SK-N-SH treated with all-trans-retinoic acid at 6 μM for 48 hours (cell line): ENCODE measurements around the gene BTG1.

Source experiments
- ATAC-seq: fragments of 200-7000 bp; cut with Tn5 transposase; 3 replicates; pipeline ENCODE4 v1.9.1; 2020; ENCODE audit warnings: mild to moderate bottlenecking, moderate library complexity
- ARNTL ChIP-seq: fragments of 450-650 bp; formaldehyde crosslinking; IDR thresholded peaks from 2 replicates; pipeline ENCODE4 v1.5.0; 2020; ENCODE audit warnings: low read depth, mild to moderate bottlenecking, moderate library complexity, borderline replicate concordance
- BACH2 ChIP-seq: fragments of 250-450 bp; sonication (Bioruptor Pico); IDR thresholded peaks from 2 replicates; pipeline ENCODE4 v1.9.0; 2021; ENCODE audit warnings: mild to moderate bottlenecking, borderline replicate concordance
- CSDC2 ChIP-seq: fragments of 250-450 bp; sonication (Bioruptor Pico); IDR thresholded peaks from 2 replicates; pipeline ENCODE4 v1.5.0; 2020; ENCODE audit warnings: mild to moderate bottlenecking, moderate library complexity
- ESRRG ChIP-seq: fragments of 250-450 bp; sonication (Bioruptor Pico); IDR thresholded peaks from 2 replicates; pipeline ENCODE4 v1.6.1; 2021; ENCODE audit warnings: mild to moderate bottlenecking
- ISL1 ChIP-seq: fragments of 250-450 bp; sonication (Bioruptor Pico); IDR thresholded peaks from 2 replicates; pipeline ENCODE4 v2.1.2; 2022; ENCODE audit warnings: mild to moderate bottlenecking, moderate library complexity
- RARB ChIP-seq: fragments of 250-450 bp; sonication (Bioruptor Pico); IDR thresholded peaks from 2 replicates; pipeline ENCODE4 v1.8.0; 2021; ENCODE audit warnings: mild to moderate bottlenecking, moderate library complexity
- TCF4 ChIP-seq: fragments of 250-450 bp; sonication (Bioruptor Pico); IDR thresholded peaks from 2 replicates; pipeline ENCODE4 v1.8.0; 2021; ENCODE audit warnings: mild to moderate bottlenecking, moderate library complexity, borderline replicate concordance
- TOX ChIP-seq: fragments of 250-450 bp; sonication (Bioruptor Pico); IDR thresholded peaks from 2 replicates; pipeline ENCODE4 v1.8.0; 2021; ENCODE audit warnings: mild to moderate bottlenecking, moderate library complexity, borderline replicate concordance
- ZC3H10 ChIP-seq: fragments of 250-450 bp; sonication (Bioruptor Pico); IDR thresholded peaks from 2 replicates; pipeline ENCODE4 v1.5.1; 2021; ENCODE audit warnings: mild to moderate bottlenecking, moderate library complexity
- ZFP3 ChIP-seq: fragments of 250-450 bp; sonication (Bioruptor Pico); IDR thresholded peaks from 2 replicates; pipeline ENCODE4 v1.5.0; 2020; ENCODE audit warnings: mild to moderate bottlenecking, moderate library complexity
- ZFP30 ChIP-seq: fragments of 450-650 bp; formaldehyde crosslinking; IDR thresholded peaks from 2 replicates; pipeline ENCODE4 v1.5.0; 2022; ENCODE audit warnings: mild to moderate bottlenecking, moderate library complexity
- ZNF565 ChIP-seq: fragments of 450-650 bp; formaldehyde crosslinking; conservative IDR thresholded peaks from 2 replicates; pipeline ENCODE4 v1.5.0; 2020; ENCODE audit warnings: low read depth, mild to moderate bottlenecking, moderate library complexity
- ZNF70 ChIP-seq: fragments of 450-650 bp; formaldehyde crosslinking; IDR thresholded peaks from 2 replicates; pipeline ENCODE4 v1.5.0; 2020; ENCODE audit warnings: mild to moderate bottlenecking, moderate library complexity
- ZNF8 ChIP-seq: fragments of 450-650 bp; formaldehyde crosslinking; IDR thresholded peaks from 2 replicates; pipeline ENCODE4 v1.5.0; 2020; ENCODE audit warnings: mild to moderate bottlenecking, moderate library complexity
- TF ChIP-seq, protein P1 (sequence below): fragments of 250-450 bp; sonication (Bioruptor Pico); IDR thresholded peaks from 2 replicates; pipeline ENCODE4 v1.5.1; 2021; ENCODE audit warnings: mild to moderate bottlenecking, moderate library complexity
- TF ChIP-seq, protein P2 (sequence below): fragments of 250-450 bp; sonication (Bioruptor Pico); IDR thresholded peaks from 2 replicates; pipeline ENCODE4 v1.5.0; 2020; ENCODE audit warnings: mild to moderate bottlenecking, moderate library complexity
- TF ChIP-seq, protein P3 (sequence below): fragments of 250-450 bp; sonication (Bioruptor Pico); IDR thresholded peaks from 2 replicates; pipeline ENCODE4 v1.8.0; 2021; ENCODE audit warnings: low read depth, mild to moderate bottlenecking, moderate library complexity, borderline replicate concordance

Gene BTG1

DNA sequence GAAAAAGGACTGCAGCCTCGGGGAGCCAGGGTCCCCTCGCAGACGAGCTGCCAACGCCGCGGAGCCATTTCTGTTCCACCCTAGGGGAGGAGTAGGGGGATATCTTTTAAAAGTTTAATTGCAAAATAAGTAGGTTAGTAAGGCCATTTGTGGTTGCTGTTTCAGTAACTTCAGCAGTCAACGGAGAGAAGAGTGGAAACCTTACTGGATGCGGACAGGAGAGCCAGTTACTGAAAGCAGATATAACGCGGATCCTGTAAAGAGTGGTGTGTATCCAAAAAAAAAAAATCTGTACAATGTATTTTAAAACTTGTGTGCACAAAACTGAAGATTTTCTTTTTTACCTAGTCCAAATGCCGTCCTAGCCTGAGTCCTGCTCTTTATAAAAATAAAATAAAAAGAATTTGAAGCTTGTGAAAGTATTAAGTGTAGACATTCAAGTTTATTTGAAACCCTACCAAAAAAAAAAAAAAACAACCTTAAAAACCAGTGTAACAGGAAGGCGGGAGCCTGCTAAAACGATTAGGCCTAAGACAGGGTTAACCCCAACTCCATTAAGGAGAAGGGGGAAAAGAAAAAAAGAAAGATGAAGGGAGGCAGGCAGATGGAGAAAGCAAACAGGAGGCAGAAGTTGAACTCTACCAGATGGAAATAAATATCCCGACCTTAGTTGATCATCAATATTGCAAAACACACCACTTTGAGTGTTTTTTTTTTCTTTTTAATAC, 1.0 kb upstream of the BTG1 start:
- TF ChIP-seq, protein P1, sequence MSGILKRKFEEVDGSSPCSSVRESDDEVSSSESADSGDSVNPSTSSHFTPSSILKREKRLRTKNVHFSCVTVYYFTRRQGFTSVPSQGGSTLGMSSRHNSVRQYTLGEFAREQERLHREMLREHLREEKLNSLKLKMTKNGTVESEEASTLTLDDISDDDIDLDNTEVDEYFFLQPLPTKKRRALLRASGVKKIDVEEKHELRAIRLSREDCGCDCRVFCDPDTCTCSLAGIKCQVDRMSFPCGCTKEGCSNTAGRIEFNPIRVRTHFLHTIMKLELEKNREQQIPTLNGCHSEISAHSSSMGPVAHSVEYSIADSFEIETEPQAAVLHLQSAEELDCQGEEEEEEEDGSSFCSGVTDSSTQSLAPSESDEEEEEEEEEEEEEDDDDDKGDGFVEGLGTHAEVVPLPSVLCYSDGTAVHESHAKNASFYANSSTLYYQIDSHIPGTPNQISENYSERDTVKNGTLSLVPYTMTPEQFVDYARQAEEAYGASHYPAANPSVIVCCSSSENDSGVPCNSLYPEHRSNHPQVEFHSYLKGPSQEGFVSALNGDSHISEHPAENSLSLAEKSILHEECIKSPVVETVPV (CRISPR knock-in tag), result no peak
- no peak for TF ChIP-seq ZNF565 (CRISPR knock-in tag)
- TF ChIP-seq, protein P2, sequence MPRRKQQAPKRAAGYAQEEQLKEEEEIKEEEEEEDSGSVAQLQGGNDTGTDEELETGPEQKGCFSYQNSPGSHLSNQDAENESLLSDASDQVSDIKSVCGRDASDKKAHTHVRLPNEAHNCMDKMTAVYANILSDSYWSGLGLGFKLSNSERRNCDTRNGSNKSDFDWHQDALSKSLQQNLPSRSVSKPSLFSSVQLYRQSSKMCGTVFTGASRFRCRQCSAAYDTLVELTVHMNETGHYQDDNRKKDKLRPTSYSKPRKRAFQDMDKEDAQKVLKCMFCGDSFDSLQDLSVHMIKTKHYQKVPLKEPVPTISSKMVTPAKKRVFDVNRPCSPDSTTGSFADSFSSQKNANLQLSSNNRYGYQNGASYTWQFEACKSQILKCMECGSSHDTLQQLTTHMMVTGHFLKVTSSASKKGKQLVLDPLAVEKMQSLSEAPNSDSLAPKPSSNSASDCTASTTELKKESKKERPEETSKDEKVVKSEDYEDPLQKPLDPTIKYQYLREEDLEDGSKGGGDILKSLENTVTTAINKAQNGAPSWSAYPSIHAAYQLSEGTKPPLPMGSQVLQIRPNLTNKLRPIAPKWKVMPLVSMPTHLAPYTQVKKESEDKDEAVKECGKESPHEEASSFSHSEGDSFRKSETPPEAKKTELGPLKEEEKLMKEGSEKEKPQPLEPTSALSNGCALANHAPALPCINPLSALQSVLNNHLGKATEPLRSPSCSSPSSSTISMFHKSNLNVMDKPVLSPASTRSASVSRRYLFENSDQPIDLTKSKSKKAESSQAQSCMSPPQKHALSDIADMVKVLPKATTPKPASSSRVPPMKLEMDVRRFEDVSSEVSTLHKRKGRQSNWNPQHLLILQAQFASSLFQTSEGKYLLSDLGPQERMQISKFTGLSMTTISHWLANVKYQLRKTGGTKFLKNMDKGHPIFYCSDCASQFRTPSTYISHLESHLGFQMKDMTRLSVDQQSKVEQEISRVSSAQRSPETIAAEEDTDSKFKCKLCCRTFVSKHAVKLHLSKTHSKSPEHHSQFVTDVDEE (CRISPR knock-in tag), result no peak
- TF ChIP-seq TOX, result no peak
- TF ChIP-seq ZFP3 (CRISPR knock-in tag), result no peak
- no peak for TF ChIP-seq CSDC2 (CRISPR knock-in tag)
- TF ChIP-seq ZC3H10 (CRISPR knock-in tag), result no peak
- TF ChIP-seq ZNF70, result no peak
- TF ChIP-seq ARNTL, result no peak
- no peak for TF ChIP-seq ESRRG
- peak; percentile 1 for ATAC-seq

DNA sequence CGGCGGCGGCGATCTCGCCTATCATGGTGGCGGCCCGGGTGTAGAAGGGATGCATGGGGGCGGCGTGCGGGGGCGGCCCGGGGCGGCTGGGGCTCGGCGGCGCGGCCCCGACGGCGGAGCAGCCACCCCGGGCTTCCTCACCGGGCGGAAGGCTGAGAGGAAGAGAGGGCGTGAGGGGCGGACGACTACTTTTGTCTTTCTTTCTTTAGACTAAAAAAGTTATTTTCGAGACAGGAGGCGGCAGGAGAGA, 240 bp downstream of the BTG1 start:
- TF ChIP-seq BACH2 (CRISPR knock-in tag) (no peak), ESRRG (no peak), ZFP30 (no peak)
- no peak for ATAC-seq

DNA sequence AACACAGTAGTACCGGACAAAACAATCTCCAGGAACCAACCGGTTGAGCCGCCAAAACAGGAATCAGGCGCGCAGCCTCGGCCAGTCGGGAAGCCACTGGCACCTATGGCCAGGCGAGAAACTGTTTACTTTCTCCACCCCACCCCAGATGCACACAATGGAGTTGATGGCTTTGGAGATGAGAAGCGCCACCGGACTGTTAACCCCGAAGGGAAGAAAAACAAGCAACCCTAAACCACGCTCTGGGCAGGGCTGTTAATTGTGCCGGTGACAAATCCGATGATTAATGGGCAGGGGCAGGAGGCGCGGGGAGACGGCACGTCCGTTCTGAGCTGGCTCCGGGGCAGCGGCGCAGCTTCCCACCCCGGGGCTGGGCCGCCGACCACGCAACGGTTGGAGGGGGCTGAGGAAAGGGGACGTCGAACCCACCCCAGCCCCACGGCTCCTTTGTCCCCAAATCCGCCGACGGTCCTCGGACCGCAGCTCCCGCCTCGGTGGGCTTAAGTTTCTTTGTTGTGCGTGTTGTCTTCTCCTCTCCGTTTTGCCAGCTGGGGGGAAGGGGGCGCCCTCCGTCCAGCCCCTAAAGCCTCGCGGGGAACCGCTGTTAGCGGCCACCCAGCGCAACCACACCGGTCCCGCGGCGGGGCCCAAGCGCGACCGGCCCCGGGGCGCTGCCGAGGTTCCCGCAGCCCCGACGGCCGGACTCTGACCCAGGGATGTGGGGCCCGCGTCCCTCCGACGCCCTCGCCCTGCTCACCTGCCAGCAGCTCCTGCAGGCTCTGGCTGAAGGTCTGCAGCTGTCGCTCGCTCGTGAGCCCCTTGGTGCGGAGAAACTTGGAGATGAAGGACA, 790 bp downstream of the BTG1 start:
- TF ChIP-seq ZFP3 (CRISPR knock-in tag) (no peak), ISL1 (CRISPR knock-in tag) (no peak), ZNF8 (CRISPR knock-in tag) (no peak), RARB (no peak), ZNF565 (CRISPR knock-in tag) (no peak), BACH2 (CRISPR knock-in tag) (no peak), TCF4 (CRISPR knock-in tag) (no peak)
- TF ChIP-seq, protein P3, sequence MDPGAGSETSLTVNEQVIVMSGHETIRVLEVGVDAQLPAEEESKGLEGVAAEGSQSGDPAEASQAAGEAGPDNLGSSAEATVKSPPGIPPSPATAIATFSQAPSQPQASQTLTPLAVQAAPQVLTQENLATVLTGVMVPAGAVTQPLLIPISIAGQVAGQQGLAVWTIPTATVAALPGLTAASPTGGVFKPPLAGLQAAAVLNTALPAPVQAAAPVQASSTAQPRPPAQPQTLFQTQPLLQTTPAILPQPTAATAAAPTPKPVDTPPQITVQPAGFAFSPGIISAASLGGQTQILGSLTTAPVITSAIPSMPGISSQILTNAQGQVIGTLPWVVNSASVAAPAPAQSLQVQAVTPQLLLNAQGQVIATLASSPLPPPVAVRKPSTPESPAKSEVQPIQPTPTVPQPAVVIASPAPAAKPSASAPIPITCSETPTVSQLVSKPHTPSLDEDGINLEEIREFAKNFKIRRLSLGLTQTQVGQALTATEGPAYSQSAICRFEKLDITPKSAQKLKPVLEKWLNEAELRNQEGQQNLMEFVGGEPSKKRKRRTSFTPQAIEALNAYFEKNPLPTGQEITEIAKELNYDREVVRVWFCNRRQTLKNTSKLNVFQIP (CRISPR knock-in tag), result no peak
- ATAC-seq, result peak; percentile 4

DNA sequence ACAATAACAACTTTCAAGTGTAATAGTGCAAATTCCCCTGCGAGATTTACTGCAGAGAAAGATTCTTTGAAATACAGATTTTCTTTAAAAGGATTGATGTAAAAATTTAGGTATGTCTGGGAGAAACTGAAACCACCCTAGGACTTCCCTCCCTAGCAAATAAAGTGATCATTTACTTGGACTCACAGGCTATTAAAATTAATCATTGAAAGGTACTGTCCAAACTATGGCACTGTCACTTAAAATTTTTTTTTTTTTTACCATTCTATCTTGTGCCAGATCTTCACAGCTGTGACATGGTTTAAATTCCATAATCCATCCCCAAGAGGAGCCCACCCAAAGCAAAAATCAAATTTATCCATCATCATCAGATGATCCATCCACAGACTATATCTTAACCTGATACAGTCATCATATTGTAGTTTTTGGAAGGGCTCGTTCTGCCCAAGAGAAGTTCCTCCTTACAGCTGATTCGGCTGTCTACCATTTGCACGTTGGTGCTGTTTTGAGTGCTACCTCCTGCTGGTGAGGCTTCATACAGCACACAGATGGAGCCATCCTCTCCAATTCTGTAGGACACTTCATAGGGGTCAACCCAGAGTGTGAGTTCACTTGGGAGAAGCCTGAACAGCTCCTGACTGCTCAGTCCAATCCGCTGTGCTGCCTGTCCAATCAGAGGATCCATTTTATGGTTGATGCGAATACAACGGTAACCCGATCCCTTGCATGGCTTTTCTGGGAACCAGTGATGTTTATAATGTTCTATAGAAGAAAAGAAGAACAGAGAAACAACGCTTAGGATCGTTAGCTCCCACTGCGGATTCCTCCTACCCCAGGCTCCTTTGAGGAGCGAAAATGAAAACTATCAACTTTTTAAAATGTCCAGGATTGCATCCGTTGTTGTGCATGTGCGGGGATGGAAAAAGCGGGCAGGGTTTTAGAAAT, 1.7 kb downstream of the BTG1 start:
- ATAC-seq, result peak; percentile 79
- TF ChIP-seq ZC3H10 (CRISPR knock-in tag) (no peak), ZNF565 (CRISPR knock-in tag) (0 out of 2 replicates have a peak, but pooled peaks have one; percentile 50)

DNA sequence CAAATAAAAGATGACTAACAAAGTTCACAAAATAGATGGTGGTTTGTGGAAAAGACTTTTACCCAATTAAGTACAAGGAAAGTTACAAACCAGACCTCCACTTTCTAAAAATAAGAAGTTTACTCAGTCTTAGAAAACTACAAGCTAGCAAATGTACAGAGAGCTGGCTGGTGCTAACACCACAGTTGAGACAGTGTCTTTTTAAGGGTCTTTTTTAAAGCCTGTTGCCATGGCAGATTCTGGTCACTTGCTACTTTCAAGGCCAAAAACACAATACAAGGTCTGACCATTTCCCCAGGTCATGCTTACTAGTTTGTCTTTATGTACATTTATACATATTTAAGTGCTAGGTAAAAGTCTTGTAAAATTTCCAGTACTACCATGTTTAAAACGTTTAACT, 2.4 kb downstream of the BTG1 start:
- no peak for TF ChIP-seq RARB
- ATAC-seq, result no peak
